ENCODE measurements around the gene MAN2A1. TPM values are rescaled to one million over a fixed set of nuclear protein-coding genes. Genes with fewer than 3 reads are reported as not detected.

The MAN2A1 gene
- total RNA-seq, 2 donors from 2014 or later: 60.7 to 62.1 TPM

DNA sequence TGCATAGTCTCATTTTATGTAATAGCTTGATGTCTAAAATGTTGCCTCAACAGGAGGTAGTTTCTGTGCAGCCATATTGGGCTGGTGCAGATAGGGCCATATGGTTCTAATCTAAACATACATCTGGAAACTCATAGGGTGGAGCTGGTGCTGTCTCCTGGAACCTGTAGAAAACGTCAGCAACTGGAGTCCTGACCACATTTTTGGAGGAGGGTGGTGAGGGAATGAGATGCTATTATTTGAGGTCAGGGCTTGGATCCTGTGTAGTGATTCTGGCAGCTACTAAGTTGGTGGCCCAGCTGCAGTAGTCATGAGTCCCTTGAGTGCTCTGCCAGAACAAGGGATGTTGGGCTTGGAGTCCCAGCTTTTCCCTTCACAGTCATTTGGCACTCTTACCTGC, 14.1 kb downstream of the MAN2A1 start:
- Histone ChIP-seq H3K9me3 (ENCODE audit: control insufficient read depth, low read length) (no peaks in the 10 kb centered on the region), H3K36me3 (ENCODE audit: control insufficient read depth, insufficient read depth, low read length) (peaks cover 6% of the 10 kb centered on the region), H3K9ac (ENCODE audit: extremely low read depth, low read length, poor library complexity, severe bottlenecking) (no peak overlapping the region), H3K4me1 (ENCODE audit: control insufficient read depth, insufficient read depth, low read length) (no peaks in the 10 kb centered on the region), H3K27ac (ENCODE audit: low read depth, low read length) (no peak overlapping the region), H3K4me3 (ENCODE audit: low read length) (no peak overlapping the region), H3K27me3 (ENCODE audit: control insufficient read depth, insufficient read depth, low read length, poor library complexity, severe bottlenecking) (no peaks in the 10 kb centered on the region)
- Mint-ChIP-seq H3K27me3 (ENCODE audit: insufficient read depth) (no peaks in the 10 kb centered on the region), H3K36me3 (ENCODE audit: low read depth) (peaks cover 5% of the 10 kb centered on the region), H3K27ac (no peak overlapping the region), H3K4me1 (peaks cover 26% of the 10 kb centered on the region), H3K4me3 (no peak overlapping the region), H3K9me3 (no peaks in the 10 kb centered on the region)
- no peak for DNase-seq
- TF ChIP-seq, protein P1, sequence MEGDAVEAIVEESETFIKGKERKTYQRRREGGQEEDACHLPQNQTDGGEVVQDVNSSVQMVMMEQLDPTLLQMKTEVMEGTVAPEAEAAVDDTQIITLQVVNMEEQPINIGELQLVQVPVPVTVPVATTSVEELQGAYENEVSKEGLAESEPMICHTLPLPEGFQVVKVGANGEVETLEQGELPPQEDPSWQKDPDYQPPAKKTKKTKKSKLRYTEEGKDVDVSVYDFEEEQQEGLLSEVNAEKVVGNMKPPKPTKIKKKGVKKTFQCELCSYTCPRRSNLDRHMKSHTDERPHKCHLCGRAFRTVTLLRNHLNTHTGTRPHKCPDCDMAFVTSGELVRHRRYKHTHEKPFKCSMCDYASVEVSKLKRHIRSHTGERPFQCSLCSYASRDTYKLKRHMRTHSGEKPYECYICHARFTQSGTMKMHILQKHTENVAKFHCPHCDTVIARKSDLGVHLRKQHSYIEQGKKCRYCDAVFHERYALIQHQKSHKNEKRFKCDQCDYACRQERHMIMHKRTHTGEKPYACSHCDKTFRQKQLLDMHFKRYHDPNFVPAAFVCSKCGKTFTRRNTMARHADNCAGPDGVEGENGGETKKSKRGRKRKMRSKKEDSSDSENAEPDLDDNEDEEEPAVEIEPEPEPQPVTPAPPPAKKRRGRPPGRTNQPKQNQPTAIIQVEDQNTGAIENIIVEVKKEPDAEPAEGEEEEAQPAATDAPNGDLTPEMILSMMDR (conservative IDR thresholded peaks at IDR 0.05): no peak
- WGBS, 2 experiments (ENCODE audit: insufficient coverage in 1 of 2, insufficient read length in 1 of 2): 80% methylated on average over 1 of the region's 1 CpG; no CpG with 5 or more reads in 1 of the 2 experiments

DNA sequence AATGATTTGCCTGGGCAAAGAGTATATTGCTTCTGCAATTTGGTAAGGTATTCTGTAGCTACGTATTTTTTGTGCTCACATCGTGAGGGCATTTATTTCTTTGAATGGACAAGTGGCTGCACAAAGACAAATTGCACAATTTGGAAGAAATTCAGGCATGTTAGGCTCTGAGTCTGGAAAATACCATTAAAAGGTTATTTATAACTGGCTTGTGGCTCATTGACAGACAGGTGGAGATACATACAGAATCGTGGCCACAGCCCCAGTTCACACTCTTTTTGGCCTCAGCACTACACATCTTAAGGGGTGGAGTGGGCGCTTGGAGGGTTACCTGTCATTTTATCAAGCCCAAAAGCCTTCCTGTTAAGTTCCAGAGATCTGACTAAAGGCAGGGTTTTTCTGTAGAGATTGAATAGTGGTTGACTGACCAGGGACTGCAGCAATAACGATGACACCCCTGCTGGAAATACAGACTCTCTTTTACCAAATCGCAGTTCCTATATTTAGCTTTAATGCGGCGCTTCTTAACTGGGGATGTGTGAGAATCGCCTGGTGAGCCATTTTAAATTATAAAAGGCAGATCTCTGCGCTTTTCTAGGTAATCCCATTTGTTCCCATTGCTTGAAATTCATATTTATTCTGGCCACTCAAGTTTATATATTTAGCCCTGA, 14.7 kb downstream of the MAN2A1 start:
- TF ChIP-seq, protein P1 (conservative IDR thresholded peaks at IDR 0.05): no peak
- H3K9ac ChIP-seq (ENCODE audit: extremely low read depth, low read length, poor library complexity, severe bottlenecking): no peak overlapping the region
- no peak overlapping the region for H3K27ac Mint-ChIP-seq
- peaks cover 5% of the 10 kb centered on the region for H3K36me3 Mint-ChIP-seq (ENCODE audit: low read depth)
- no peak for DNase-seq
- peaks cover 29% of the 10 kb centered on the region for H3K4me1 Mint-ChIP-seq
- peaks cover 6% of the 10 kb centered on the region for H3K36me3 ChIP-seq (ENCODE audit: control insufficient read depth, insufficient read depth, low read length)
- no peak overlapping the region for H3K27ac ChIP-seq (ENCODE audit: low read depth, low read length)
- H3K9me3 Mint-ChIP-seq: no peaks in the 10 kb centered on the region
- H3K4me1 ChIP-seq (ENCODE audit: control insufficient read depth, insufficient read depth, low read length): peaks cover 2% of the 10 kb centered on the region
- 87 to 100% methylated on average over 6 to 10 of the region's 10 CpGs for WGBS, 2 experiments (ENCODE audit: insufficient coverage in 1 of 2, insufficient read length in 1 of 2)
- H3K4me3 Mint-ChIP-seq: no peak overlapping the region
- no peaks in the 10 kb centered on the region for H3K27me3 ChIP-seq (ENCODE audit: control insufficient read depth, insufficient read depth, low read length, poor library complexity, severe bottlenecking)
- no peaks in the 10 kb centered on the region for H3K9me3 ChIP-seq (ENCODE audit: control insufficient read depth, low read length)
- H3K27me3 Mint-ChIP-seq (ENCODE audit: insufficient read depth): no peaks in the 10 kb centered on the region
- H3K4me3 ChIP-seq (ENCODE audit: low read length): no peak overlapping the region

DNA sequence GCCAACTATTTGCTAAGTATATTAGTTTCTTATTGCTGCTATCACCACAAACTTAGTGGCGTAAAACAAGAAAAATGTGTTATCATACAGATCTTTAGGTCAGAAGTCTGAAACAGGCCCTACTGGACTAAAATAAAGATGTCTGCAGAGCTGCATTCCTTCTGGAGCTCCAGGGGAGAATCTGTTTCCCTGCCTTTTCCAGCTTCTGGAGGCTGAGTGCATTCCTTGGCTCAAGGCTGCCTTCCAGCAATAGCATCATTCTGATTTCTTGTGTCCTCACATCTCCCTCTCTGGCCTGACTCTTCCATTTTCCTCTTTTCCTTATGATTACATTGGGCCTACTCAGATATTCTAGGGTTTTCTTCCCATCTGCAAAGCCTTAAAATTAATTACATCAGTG, 15.9 kb downstream of the MAN2A1 start:
- Mint-ChIP-seq H3K36me3 (ENCODE audit: low read depth) (no peaks in the 10 kb centered on the region), H3K27me3 (ENCODE audit: insufficient read depth) (no peaks in the 10 kb centered on the region), H3K27ac (no peak overlapping the region), H3K9me3 (no peaks in the 10 kb centered on the region), H3K4me1 (peaks cover 29% of the 10 kb centered on the region), H3K4me3 (no peak overlapping the region)
- Histone ChIP-seq H3K4me1 (ENCODE audit: control insufficient read depth, insufficient read depth, low read length) (peaks cover 2% of the 10 kb centered on the region), H3K9me3 (ENCODE audit: control insufficient read depth, low read length) (no peaks in the 10 kb centered on the region), H3K9ac (ENCODE audit: extremely low read depth, low read length, poor library complexity, severe bottlenecking) (no peak overlapping the region), H3K36me3 (ENCODE audit: control insufficient read depth, insufficient read depth, low read length) (peaks cover 3% of the 10 kb centered on the region), H3K27ac (ENCODE audit: low read depth, low read length) (no peak overlapping the region), H3K4me3 (ENCODE audit: low read length) (no peak overlapping the region), H3K27me3 (ENCODE audit: control insufficient read depth, insufficient read depth, low read length, poor library complexity, severe bottlenecking) (no peaks in the 10 kb centered on the region)
- DNase-seq: no peak
- WGBS, 2 experiments (ENCODE audit: insufficient coverage in 1 of 2, insufficient read length in 1 of 2): 89 to 95% methylated on average over 1 of the region's 1 CpG
- TF ChIP-seq, protein P1 (conservative IDR thresholded peaks at IDR 0.05): no peak
